Liver (tissue), 3 donors: ENCODE results near the gene RBBP4.

Experiments used
- CTCF ChIP-seq: fragments of 150-350 bp; IDR thresholded peaks from 2 replicates; pipeline ENCODE4 v1.5.1; 2017; ENCODE audit warnings: improper control_type of control experiment, low read depth, low read length; ENCODE audit not compliant: missing input control
- EGR1 ChIP-seq, 2 donors: IDR thresholded peaks; 2 replicates each; pipeline ENCODE4 v1.6.1; 2016 to 2018; ENCODE audit warnings: antibody characterized with exemption in 2 of 2, low read depth in 2 of 2
- FOXA1 ChIP-seq: IDR thresholded peaks from 2 replicates; pipeline ENCODE4 v1.6.1; 2016; ENCODE audit warnings: antibody characterized with exemption
- GABPA ChIP-seq, 2 donors: IDR thresholded peaks in 1 of 2; conservative IDR thresholded peaks in 1 of 2; 2 replicates each; pipeline ENCODE4 v1.6.1; 2016; ENCODE audit warnings: antibody characterized with exemption in 2 of 2, mild to moderate bottlenecking in 1 of 2, moderate library complexity in 1 of 2
- JUND ChIP-seq, 2 donors: IDR thresholded peaks; 2 replicates each; pipeline ENCODE4 v1.6.1; 2016; ENCODE audit warnings: antibody characterized with exemption in 2 of 2
- MAX ChIP-seq: IDR thresholded peaks from 2 replicates; pipeline ENCODE4 v1.6.1; 2016; ENCODE audit warnings: antibody characterized with exemption
- REST ChIP-seq: IDR thresholded peaks from 2 replicates; pipeline ENCODE4 v1.6.1; 2016; ENCODE audit warnings: antibody characterized with exemption, mild to moderate bottlenecking
- RXRA ChIP-seq, 2 donors: IDR thresholded peaks; 2 replicates each; pipeline ENCODE4 v1.6.1; 2017 to 2018; ENCODE audit warnings: antibody characterized with exemption in 2 of 2, mild to moderate bottlenecking in 1 of 2
- TF ChIP-seq, protein P1 (sequence below): IDR thresholded peaks from 2 replicates; pipeline ENCODE4 v1.6.1; 2016; ENCODE audit warnings: antibody characterized with exemption
- donor health status: healthy.
- donor health status: healthy.

DNA sequence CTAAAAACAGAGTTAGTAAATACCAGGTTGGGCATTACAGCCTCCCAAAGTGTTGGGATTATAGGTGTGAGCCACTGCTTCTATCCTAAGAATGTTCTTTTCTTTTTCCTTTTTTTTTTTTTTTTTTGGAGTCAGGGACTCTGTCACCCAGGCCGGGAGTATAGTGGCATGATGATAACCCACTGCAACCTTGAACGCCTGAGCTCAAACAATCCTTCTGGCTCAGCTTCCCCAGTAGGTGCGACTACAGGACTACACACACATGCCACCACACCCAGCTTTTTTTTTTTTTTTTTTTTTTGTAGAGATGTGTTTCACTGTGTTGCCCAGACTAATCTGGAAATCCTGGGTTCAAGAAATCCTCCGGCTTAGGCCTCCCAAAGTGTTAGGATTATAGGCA, 6.6 kb upstream of the RBBP4 start:
- TF ChIP-seq CTCF (no peak), FOXA1 (no peak), MAX (no peak), JUND (IDR thresholded peaks at IDR 0.05) (no peak), REST (no peak), RXRA (IDR thresholded peaks at IDR 0.05) (no peak), EGR1 (IDR thresholded peaks at IDR 0.05; ENCODE audit: low read depth in 2 of 2) (no peak), GABPA (IDR thresholded peaks at IDR 0.05 in 1 of 2, conservative IDR thresholded peaks at IDR 0.05 in 1 of 2) (no peak)
- TF ChIP-seq, protein P1, sequence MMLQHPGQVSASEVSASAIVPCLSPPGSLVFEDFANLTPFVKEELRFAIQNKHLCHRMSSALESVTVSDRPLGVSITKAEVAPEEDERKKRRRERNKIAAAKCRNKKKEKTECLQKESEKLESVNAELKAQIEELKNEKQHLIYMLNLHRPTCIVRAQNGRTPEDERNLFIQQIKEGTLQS, result no peak
